NCI-H345 treated with DMSO at 0.1 percent for 48 hours (cell line): ENCODE results near the gene CCDC83.
"Not testable (repeated sequence)": the region's sequence is repeated elsewhere in the genome, so short reads cannot be mapped to it uniquely, and the experiment has no call there.

Experiments used
- DNase-seq: peaks from one replicate; lab custom pipeline; 2025; ENCODE audit not compliant: unreplicated experiment; lab: John Stamatoyannopoulos, UW

CCDC83 gene

DNA sequence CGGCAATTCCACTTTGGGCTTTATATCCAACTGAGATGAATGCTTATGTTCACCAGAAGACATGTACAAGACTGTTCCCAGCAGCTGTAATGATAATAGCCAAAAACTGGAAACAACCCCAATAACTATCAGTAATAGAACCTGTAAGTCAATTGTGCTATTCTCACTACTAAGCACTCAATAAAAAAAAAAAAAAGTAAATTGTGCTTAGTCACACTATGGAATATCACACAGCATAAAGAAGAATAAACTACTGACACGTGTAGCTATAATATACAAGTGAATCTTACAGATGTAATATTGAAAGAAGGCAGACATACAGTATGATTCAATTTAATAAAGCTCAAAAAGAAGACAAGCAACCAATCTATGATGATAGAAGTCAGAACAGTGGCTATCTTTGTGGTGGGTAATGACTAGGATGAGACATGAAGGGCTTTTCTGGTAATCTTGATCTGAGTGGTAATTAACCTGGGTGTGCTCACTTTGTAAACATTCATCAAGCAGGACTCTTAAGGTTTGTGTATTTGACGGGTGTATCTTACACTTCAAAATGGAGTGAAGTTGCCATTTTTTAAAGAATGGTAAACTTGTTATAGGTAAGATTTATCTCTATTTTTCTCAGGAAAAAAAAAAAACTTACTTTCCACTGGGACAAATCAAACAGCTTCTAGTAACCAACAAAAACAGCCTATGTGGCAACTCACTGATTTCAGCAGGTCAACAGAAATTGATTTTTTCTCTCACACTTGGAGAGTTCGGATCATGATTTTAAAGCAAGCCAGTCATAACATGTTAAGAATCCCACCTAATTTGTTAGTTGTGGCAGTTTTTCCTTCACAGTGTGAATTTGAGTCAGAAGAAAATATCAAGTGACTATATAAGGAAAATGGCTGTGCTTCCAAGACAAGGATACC lies 84.2 kb downstream of the CCDC83 start:
- no peak for DNase-seq

DNA sequence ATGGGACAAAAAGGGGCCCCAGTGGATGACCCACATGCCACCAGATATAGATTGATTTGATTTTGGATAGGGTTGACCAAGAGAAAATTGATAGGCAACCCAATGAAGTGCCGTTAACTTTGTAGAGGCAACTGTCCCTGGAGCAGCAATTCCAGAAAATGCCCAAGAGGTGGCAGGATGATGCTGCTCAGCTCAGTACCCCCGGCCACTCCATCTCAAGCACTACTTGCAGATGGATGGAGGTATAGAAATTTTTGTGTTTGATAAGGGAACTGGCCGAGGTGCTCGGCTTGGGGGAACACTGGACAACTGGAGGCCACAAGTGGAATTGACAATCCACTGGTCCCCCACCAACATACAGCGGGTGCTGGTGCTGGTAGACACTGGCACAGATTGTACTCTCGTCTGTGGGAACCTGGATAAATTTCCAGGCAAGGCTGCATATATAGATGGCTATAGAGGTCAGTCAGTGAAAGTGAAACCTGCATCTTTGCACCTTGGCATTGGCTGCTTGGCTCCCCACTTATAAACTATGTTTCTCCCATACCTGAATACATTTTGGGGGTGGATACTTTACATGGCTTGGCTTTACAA lies 86.3 kb downstream of the CCDC83 start:
- DNase-seq: no peak

DNA sequence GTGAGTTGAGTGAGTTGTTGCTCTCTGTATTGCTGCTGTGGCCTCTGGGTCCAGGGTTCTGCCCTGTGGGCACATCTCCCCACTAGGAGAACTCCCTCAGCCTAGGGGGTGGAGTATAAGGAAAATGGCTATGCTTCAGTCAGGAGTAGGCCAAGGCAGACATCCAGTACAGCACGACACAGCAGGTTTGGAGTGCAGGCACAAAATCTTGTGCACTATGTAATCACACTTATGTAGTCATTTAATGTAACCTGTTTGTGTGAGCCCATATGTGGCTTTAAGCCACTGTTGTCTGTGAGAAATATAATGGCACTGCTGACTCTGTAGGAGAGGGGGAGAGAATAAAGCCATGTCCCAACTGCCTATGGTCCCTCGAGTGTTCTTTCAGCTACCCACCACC lies 90.1 kb downstream of the CCDC83 start:
- DNase-seq: no peak

DNA sequence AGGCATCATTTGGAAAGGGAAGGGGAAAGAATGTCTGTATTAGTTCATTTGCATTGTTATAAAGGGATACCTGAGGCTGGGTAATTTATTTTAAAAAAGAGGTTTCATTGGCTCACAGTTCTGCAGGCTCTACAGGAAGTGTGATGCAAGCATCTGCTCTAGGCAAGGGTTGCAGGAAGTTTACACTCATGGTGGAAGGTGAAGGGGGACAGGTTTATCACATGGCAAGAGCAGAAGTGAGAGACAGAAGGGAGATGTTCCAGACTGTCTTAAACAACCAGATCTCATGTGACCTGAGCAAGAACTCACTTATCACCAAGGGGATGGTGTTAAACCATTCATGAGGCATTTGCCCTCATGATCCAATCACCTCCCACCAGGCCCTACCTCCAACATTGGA lies 90.6 kb downstream of the CCDC83 start:
- no peak for DNase-seq

DNA sequence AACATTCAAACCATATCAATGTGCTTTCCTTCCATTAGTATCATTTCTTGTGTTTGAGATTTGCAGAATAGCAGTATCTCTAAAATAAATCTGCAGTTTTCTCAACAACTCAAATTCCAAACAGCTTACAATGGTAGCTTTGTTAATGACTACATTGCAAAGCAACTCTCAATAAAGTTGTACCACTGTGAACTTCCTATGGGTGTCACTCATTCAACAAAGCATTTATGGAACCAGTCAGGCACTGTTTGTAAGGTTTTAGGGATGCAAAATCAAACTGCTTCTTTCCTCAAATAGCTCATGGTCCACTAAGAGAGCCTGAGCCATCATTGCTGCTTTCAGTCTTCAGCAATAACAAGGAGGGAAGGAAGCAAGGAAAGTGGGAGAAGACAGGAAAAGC lies 91.0 kb downstream of the CCDC83 start:
- no peak for DNase-seq

DNA sequence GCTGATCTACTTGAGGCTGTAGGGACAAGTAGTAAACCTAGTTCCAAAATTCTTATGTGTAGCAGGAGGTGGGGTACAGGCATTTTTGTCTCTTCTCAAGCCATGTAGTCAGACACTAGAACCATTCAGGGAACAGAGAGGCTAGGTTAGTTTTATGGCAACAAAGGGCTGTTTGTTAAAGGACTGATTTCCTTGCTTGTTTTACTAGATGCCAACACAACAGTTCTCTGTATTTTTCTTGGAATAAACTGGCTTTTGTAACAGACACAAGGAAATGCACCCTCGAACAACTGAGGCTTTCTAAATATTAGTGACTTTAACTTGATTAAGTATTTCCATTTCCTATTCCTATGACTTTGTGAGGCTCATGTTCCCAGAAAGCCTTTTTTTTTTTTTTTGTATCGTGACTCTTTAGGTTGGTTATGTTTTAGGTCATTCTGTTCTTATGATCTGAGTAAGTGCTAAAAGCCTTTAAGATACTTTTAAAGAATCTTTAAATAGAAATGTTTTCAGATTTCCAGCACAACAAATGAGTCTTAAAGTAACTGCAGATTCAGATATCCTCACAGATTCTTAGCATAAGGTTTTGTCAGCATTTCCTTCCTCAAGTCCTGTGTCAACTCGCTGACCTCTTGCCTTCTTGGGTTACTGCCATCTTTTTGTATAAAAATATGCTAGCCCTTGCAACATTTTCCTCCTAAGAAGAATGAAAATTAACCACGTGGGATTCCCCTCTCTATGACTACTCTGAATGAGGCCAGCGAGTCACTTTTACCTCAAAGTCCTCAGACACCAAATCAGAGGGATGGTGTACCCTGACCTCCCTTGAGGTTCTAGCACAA lies 92.5 kb downstream of the CCDC83 start:
- no peak for DNase-seq

DNA sequence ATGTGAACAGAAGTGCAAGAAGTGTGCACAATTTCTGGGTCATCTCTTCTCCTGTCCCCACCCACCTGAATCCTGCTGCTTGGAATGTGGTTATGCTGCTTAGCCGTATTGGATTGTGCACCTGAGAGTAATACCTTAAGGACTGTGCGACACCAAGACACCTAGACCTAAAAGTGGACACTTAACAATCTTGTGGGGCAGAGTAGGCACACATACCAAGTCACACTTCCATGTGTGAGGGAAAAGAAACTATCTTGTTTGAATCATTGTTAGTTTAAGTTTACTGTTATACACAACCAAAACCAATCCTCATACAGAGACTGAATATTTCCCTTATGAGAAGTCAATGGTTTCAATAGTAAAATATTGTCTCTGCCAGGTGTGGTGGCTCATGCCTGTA lies 93.7 kb downstream of the CCDC83 start:
- no peak for DNase-seq

DNA sequence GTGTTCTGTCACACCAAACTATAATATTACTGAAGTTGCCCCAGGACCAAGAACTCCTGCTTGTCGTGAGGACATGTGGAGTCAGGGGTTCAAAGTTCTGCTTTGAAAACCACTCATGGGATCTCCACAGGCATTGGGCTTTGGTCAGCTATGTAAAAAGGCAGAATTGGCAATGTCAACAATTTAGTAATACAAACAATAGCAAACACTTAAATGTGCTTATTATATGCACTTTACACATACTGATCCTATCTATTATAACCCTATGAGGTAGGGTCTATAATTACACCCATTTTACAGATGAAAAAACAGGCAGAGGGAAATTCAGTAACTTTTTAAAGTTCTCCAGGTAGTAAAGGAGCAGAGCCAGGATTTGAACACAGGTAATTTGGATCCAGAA lies 94.6 kb downstream of the CCDC83 start:
- DNase-seq: no peak

DNA sequence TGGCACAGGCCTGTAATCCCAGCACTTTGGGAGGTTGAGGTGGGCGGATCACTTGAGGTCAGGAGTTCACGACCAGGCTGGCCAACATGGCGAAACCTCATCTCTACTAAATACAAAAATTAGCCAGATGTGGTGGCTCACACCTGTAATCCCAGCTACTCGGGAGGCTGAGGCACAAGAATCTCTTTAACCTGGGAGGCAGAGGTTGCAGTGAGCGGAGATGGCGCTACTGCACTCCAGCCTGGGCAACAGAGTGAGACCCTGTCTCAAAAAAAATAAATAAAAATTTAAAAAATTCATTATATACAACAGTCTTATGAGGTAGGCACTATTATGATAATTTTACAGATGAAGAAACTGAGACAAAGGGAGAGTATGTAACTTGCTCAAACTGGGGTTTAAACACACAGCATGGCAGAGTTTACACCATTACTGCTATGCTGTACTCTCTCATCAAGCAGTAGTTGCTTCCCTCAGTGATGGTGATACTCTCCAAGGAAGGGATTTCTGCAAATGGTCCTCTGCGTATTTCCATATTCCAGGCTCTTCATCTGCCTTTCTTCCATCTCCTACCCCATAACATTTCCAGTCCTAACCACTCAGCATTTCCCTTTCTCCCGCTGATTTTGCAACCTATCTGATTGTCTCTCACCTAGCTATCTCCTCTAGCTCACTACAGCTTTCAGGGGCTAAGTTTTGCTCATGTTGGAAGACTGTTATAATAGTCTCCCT lies 95.3 kb downstream of the CCDC83 start:
- no peak for DNase-seq

DNA sequence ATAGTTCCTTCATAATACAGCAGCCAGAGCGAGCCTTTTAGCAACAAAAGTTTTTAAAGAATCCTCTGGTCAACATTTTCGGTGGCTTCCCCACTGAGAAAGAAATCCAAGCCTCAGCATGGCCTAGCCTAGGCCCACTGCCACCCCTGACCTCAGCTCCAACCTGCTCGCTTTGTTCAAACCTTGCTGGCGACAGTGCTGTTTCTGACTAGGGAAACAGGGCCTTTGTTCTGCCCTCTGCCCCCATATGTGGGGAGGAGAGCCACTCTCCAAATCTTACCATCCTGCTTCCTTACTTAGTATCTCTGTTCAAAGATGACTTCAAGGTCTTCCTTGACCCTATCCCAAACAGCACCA lies 95.8 kb downstream of the CCDC83 start:
- no peak for DNase-seq

DNA sequence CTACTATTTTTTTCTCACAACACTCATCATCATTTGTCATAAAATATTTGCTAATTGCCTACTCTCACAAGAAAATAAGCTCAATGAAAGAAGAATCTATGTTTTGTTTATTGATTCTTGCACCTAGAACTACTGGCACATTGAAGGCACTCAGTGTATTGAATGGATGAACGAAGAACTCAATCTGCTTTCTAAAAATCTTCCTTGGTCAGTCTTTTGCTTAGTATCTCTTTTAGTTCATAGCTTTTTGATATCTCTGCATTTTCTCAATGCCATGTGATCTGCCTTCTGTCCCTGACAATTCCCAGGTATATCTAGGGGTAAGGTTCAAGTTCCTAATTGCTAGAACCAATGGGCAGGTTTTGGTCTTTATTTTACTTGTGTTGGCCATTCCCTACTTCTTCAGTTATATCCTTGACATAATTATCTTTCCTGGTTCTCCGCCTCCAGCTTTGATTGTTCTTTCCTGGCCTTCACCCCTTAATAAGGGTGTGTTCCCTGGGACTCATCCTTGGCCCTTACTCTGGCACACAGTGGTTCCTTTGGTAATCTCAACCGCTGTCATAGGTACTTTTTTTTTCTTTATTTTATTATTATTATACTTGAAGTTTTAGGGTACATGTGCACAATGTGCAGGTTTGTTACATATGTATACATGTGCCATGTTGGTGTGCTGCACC lies 96.4 kb downstream of the CCDC83 start:
- no peak for DNase-seq

DNA sequence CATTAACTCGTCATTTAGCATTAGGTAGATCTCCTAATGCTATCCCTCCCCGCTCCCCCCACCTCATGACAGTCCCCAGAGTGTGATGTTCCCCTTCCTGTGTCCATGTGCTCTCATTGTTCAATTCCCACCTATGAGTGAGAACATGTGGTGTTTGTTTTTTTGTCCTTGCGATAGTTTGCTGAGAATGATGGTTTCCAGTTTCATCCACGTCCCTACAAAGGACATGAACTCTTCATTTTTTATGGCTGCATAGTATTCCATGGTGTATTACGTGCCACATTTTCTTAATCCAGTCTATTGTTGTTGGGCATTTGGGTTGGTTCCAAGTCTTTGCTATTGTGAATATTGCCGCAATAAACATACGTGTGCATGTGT lies 96.9 kb downstream of the CCDC83 start:
- not testable (repeated sequence) for DNase-seq

DNA sequence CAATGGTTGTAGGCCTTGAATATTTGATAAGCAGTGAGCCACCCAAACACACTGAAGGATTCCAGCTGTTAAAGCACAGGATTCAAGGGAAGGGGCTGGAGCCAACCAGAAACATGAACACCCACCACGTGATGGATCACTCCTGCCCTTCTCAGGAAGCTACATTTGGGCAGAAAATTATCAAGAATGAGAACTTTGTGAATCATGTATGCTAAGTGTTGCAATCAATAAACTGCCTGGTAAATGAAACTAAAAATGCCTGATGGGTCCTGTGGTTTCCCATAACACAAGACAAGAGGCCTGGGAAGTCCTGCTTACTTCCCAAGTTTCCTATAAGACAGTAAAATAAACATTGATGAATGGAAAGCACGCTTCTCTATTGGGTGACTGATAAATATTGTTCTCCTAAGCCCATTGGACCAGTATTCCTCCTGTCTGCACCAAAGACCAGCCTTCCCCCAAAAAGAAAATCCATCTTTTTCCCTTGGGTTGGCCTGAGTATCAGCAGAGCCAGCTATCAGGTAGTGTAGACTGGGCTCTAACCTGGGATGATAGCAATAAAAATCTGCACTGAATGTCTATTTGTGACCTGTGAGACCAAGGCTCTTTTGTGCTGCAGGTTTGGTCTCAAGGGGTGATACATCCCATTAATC lies 98.4 kb downstream of the CCDC83 start:
- no peak for DNase-seq

DNA sequence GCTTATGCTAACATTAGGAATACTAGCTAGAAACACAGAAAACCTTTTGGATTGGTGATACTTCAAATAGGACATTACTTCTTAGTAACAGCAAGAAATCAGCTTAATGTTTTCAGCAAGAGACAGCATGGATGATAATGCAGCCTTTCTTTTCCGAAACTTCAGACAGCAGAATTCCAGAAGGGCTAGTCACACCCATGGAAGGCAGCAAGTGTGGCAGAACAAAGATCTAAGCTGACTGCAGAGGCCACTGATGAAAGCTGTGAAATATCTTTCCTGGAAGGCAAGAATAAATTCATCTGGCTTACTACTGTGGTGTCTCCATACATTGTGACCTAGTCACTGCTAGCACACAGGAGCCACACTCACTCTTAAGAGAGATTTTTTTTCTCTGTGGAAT lies 100.3 kb downstream of the CCDC83 start:
- no peak for DNase-seq

DNA sequence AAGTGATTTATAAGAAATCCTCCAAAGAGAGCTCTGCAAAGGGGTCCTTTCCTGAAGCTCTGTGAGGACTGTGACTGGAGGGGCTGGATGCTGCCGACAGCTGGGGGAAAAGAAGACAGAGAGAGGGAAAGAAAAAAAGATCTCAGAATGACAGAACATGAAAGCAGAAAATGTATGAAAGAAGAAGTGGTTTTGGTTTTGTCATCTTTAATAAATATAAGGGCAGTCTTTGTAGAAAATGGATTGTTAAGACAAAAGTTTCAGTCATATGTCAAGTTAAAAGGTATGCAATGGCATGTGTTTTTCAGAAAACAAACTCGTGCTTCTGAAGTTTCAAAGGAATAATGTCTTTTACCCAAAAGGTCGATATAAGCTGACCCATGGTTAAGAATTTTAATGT lies 105.5 kb downstream of the CCDC83 start:
- DNase-seq: no peak

DNA sequence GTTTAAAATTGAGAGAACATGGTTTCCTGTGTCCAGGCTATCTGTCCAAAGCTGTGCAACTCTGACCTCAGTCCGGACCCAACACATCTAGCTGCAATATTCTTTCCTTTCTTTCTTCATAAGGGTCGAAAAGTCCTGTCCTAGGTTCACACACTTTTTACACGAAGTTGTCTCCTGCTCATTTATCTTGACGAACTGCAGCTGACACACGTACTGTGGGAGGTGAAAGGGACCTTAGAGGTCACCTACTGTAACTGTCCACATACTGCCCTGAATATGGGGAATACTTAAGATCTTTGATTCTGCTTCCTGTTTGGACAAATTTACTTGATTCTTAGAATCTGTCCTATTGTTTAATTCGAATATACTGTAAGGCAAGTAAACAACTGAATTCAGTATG lies 105.9 kb downstream of the CCDC83 start:
- DNase-seq: no peak

DNA sequence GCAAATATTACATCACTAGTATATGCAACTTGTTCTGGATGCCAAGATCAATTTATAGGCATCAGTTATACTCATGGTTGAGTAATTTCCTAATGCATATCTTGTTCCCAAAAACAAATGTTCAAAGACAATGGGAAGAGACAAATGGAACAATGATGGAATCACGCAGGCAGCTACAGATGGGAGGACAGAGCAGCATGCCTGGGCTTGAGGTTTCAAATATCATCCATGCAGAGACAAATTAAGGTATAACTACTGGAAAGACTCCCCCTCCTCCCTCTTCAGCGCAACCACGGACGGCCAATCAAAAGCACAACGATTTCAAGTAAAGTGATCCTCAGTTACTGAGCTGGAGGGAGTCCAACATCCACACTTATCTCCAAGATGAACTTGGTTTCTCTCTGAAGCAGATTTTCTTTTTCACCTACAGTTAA lies 106.8 kb downstream of the CCDC83 start:
- no peak for DNase-seq

DNA sequence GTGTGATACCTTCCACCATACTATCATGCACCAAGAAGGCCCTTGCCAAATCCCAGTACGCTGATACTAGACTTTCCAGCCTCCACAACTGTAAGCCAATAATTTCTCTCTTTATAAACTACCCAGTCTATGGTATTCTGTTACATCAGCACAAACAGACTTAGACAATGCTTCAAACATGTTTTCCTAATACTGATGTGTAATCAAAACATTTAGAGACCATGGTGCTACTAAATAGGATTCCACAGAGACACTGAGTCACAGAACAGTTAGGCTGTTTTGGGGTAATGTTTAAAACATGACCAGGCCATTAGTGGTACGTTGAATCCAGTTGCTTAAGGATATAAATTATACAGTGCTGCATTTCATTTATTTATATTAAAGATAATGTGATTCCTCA lies 110.0 kb downstream of the CCDC83 start:
- DNase-seq: no peak

DNA sequence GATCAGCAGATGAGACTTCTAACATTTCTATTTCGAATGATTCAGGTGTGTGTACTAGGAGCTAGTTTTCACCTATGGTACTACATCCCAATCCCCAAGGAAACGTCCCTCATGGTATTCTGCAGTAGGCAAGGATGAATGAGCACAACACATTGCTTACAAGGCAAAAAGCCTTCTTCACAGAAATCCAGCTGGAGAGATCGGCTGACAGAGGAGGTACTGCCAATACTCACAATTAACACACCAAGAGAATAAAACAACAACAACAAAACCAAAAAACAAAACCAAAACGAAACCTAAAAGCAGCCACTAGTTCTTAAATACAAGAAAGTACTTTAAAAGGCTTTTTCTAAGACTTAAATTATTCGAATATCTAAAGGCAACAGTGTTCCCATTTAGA lies 112.3 kb downstream of the CCDC83 start:
- no peak for DNase-seq
